Endothelial cell of umbilical vein (primary cell): Measurements from ENCODE around the gene MUC4.
"Not testable (repeated sequence)": the region's sequence is repeated elsewhere in the genome, so short reads cannot be mapped to it uniquely, and the experiment has no call there.

Source experiments
- CTCF ChIP-seq, 2 donors: IDR thresholded peaks; 1 replicate in 1 of 2; 2 replicates in 1 of 2; pipeline ENCODE4 v1.5.1; 2011; ENCODE audit warnings: low read length in 2 of 2, mild to moderate bottlenecking in 2 of 2, moderate library complexity in 2 of 2, control low read depth in 1 of 2, inconsistent platforms in 1 of 2, low read depth in 1 of 2; ENCODE audit not compliant: insufficient read depth in 1 of 2; ENCODE audit errors: extremely low read depth in 1 of 2
- EZH2 ChIP-seq: IDR thresholded peaks from 2 replicates; pipeline ENCODE4 v1.6.1; 2012; ENCODE audit warnings: borderline replicate concordance, low read depth, mild to moderate bottlenecking, moderate library complexity, low read length, inconsistent platforms; ENCODE audit not compliant: severe bottlenecking
- FOS ChIP-seq: IDR thresholded peaks from 2 replicates; pipeline ENCODE4 v1.6.1; 2011; ENCODE audit warnings: mild to moderate bottlenecking, low read length, moderate library complexity, borderline replicate concordance; ENCODE audit not compliant: insufficient read depth
- POLR2A ChIP-seq: IDR thresholded peaks from 2 replicates; pipeline ENCODE4 v1.6.1; 2012; ENCODE audit warnings: low read depth, mild to moderate bottlenecking, control low read depth, low read length

GRCh38 chr3:195737782-195738181, 73.9 kb downstream of the MUC4 start:
- not testable (repeated sequence) for TF ChIP-seq CTCF (IDR thresholded peaks at IDR 0.05; ENCODE audit: extremely low read depth in 1 of 2, insufficient read depth in 1 of 2, low read depth in 1 of 2, low read length in 2 of 2); POLR2A; EZH2; FOS
